ENCODE data around the gene PPIP5K2. TPM values are rescaled to one million over a fixed set of nuclear protein-coding genes. Genes with fewer than 3 reads are reported as not detected.

PPIP5K2 gene
- total RNA-seq, 1 donor from 2014 or later: 76.1 TPM

GRCh38 chr5:103245761-103246160 is 125.7 kb downstream of the PPIP5K2 start:
- H3K27ac Mint-ChIP-seq: no peak overlapping the region
- ATAC-seq (ENCODE audit: low read depth): no peak
- peaks cover 9% of the 10 kb centered on the region for H3K27me3 Mint-ChIP-seq

GRCh38 chr5:103247118-103247517 is 127.0 kb downstream of the PPIP5K2 start:
- POLR2A ChIA-PET: no interaction called here
- ATAC-seq (ENCODE audit: low read depth) (no peak), DNase-seq (no peak)
- Mint-ChIP-seq H3K36me3 (ENCODE audit: low read depth) (no peaks in the 10 kb centered on the region), H3K4me1 (peaks cover 5% of the 10 kb centered on the region), H3K27me3 (peaks cover 7% of the 10 kb centered on the region), H3K9me3 (peaks cover 1% of the 10 kb centered on the region), H3K4me3 (no peak overlapping the region), H3K27ac (no peak overlapping the region)
- TF ChIP-seq, protein P1, sequence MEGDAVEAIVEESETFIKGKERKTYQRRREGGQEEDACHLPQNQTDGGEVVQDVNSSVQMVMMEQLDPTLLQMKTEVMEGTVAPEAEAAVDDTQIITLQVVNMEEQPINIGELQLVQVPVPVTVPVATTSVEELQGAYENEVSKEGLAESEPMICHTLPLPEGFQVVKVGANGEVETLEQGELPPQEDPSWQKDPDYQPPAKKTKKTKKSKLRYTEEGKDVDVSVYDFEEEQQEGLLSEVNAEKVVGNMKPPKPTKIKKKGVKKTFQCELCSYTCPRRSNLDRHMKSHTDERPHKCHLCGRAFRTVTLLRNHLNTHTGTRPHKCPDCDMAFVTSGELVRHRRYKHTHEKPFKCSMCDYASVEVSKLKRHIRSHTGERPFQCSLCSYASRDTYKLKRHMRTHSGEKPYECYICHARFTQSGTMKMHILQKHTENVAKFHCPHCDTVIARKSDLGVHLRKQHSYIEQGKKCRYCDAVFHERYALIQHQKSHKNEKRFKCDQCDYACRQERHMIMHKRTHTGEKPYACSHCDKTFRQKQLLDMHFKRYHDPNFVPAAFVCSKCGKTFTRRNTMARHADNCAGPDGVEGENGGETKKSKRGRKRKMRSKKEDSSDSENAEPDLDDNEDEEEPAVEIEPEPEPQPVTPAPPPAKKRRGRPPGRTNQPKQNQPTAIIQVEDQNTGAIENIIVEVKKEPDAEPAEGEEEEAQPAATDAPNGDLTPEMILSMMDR (IDR thresholded peaks at IDR 0.05): no peak
- CTCF ChIA-PET: no interaction called here
- intact Hi-C loops (cut with micrococcal nuclease): no loop called here

More at GRCh38 chr5:103245761-103246160, 125.7 kb downstream of the PPIP5K2 start:
- DNase-seq: no peak
- TF ChIP-seq, protein P1 (IDR thresholded peaks at IDR 0.05): no peak
- CTCF ChIA-PET: no interaction called here
- no peaks in the 10 kb centered on the region for H3K36me3 Mint-ChIP-seq (ENCODE audit: low read depth)
- H3K4me1 Mint-ChIP-seq: peaks cover 5% of the 10 kb centered on the region
- intact Hi-C loops (cut with micrococcal nuclease): no loop called here
- H3K9me3 Mint-ChIP-seq: peaks cover 4% of the 10 kb centered on the region
- POLR2A ChIA-PET: no interaction called here
- H3K4me3 Mint-ChIP-seq: no peak overlapping the region

GRCh38 chr5:103249068-103249467 is 129.0 kb downstream of the PPIP5K2 start:
- Mint-ChIP-seq H3K4me3 (no peak overlapping the region), H3K27me3 (peaks cover 12% of the 10 kb centered on the region), H3K27ac (no peak overlapping the region), H3K4me1 (peaks cover 5% of the 10 kb centered on the region), H3K36me3 (ENCODE audit: low read depth) (no peaks in the 10 kb centered on the region), H3K9me3 (no peaks in the 10 kb centered on the region)
- intact Hi-C loops (cut with micrococcal nuclease): no loop called here
- POLR2A ChIA-PET: no interaction called here
- TF ChIP-seq, protein P1 (IDR thresholded peaks at IDR 0.05): no peak
- no peak for DNase-seq
- CTCF ChIA-PET: no interaction called here
- no peak for ATAC-seq (ENCODE audit: low read depth)

DNA sequence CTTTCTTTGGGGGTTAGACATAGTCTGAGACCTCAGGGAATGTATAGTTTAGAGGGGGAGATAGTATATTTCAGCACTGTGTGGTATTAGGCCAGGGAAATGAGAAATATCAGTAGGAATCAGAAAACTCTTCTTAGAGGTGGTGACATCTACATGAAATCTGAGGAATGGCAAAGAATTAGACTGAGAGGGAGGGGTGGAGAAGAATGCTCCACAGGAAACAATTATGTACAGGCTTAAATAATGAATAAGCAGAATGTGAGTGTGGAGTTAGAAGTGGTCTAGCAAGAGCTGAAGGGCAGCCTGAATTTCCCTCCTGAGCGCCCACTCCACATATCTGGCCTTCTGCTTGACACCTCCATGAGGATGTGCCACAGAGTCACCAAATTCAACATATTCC is 134.8 kb downstream of the PPIP5K2 start:
- H3K9me3 Mint-ChIP-seq: no peaks in the 10 kb centered on the region
- H3K36me3 Mint-ChIP-seq (ENCODE audit: low read depth): peaks cover 4% of the 10 kb centered on the region
- peaks cover 9% of the 10 kb centered on the region for H3K4me1 Mint-ChIP-seq
- DNase-seq (no peak), ATAC-seq (ENCODE audit: low read depth) (no peak)
- CTCF ChIA-PET: no interaction called here
- no peak overlapping the region for H3K4me3 Mint-ChIP-seq
- intact Hi-C loops (cut with micrococcal nuclease): no loop called here
- peaks cover 13% of the 10 kb centered on the region for H3K27me3 Mint-ChIP-seq
- H3K27ac Mint-ChIP-seq: no peak overlapping the region
- TF ChIP-seq, protein P1 (IDR thresholded peaks at IDR 0.05): no peak
- POLR2A ChIA-PET: no interaction called here

DNA sequence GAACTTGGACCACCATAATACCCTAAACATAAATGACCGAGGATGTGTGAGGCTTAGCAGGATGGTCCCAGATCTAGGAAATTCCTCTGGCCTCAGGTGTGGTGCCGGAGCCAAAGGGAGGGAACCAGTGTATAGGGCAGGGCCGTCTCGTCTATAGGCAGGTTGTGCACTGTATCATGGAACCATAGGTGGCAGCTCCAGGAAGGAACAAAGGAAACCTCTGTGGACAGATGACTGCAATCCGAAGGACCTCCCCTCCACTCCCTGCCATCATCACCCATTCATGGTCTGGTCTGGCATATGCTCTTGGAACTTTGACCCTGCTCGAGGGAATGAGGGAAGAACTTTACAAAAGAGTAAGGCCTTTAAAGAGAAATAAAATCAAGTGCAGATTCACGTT is 135.6 kb downstream of the PPIP5K2 start:
- H3K4me1 Mint-ChIP-seq: peaks cover 14% of the 10 kb centered on the region
- TF ChIP-seq, protein P1 (IDR thresholded peaks at IDR 0.05): no peak
- POLR2A ChIA-PET: no interaction called here
- DNase-seq (no peak), ATAC-seq (ENCODE audit: low read depth) (no peak)
- CTCF ChIA-PET: no interaction called here
- H3K36me3 Mint-ChIP-seq (ENCODE audit: low read depth): peaks cover 4% of the 10 kb centered on the region
- no peaks in the 10 kb centered on the region for H3K9me3 Mint-ChIP-seq
- no peak overlapping the region for H3K4me3 Mint-ChIP-seq
- H3K27me3 Mint-ChIP-seq: peaks cover 10% of the 10 kb centered on the region
- H3K27ac Mint-ChIP-seq: no peak overlapping the region
- intact Hi-C loops (cut with micrococcal nuclease): no loop called here
